Uterus (tissue), 2 donors: ENCODE data around the gene PXT1.

ENCODE experiments used
- CTCF ChIP-seq, 4 experiments: fragments of 200-600 bp in 2 of 4; fragments of 450-650 bp in 2 of 4; sonication (generic) in 2 of 4; IDR thresholded peaks; one replicate each; pipeline ENCODE4 v1.5.1; 2016 to 2019; ENCODE audit warnings: antibody characterized with exemption in 4 of 4, mild to moderate bottlenecking in 2 of 4, moderate library complexity in 1 of 4
- POLR2A ChIP-seq, 2 donors: fragments of 450-650 bp; IDR thresholded peaks; one replicate each; pipeline ENCODE4 v1.6.1; 2016; ENCODE audit warnings: antibody characterized with exemption in 2 of 2, mild to moderate bottlenecking in 1 of 2, moderate library complexity in 1 of 2

- no peak for TF ChIP-seq CTCF (IDR thresholded peaks at IDR 0.05)
- no peak for TF ChIP-seq POLR2A (IDR thresholded peaks at IDR 0.05)
Observed at GRCh38 chr6:36422714-36423100, 19.9 kb downstream of the PXT1 start.
